Neural cell (in vitro differentiated cells): ENCODE data around the gene DIAPH1. TPM values are rescaled to one million over a fixed set of nuclear protein-coding genes. Genes with fewer than 3 reads are reported as not detected.

Experiments
- H2AFZ ChIP-seq: fragments of 200-600, 300-800 bp; sonication (generic), shearing (Covaris generic); 2 replicates; pipeline ENCODE4 v1.6.0; 2014; ENCODE audit warnings: low read depth, mild to moderate bottlenecking, antibody characterized with exemption, low read length, moderate library complexity
- H3F3A ChIP-seq: fragments of 200-600 bp; shearing (Covaris generic); 2 replicates; pipeline ENCODE4 v1.6.1; 2016; ENCODE audit warnings: mild to moderate bottlenecking, moderate library complexity, mixed read lengths, antibody characterized with exemption, low read length; ENCODE audit not compliant: insufficient read depth, poor library complexity, severe bottlenecking
- H3K27ac ChIP-seq: fragments of 200-600, 300-800 bp; sonication (generic), shearing (Covaris generic); 2 replicates; pipeline ENCODE4 v1.5.1; 2014; ENCODE audit warnings: mild to moderate bottlenecking, low read length, moderate library complexity
- H3K27me3 ChIP-seq: fragments of 300-800, 200-600 bp; sonication (generic), shearing (Covaris generic); 2 replicates; pipeline ENCODE4 v1.6.0; 2014; ENCODE audit warnings: mild to moderate bottlenecking, low read depth, low read length, moderate library complexity; ENCODE audit not compliant: insufficient read depth
- H3K36me3 ChIP-seq: fragments of 300-800, 200-600 bp; sonication (generic), shearing (Covaris generic); 2 replicates; pipeline ENCODE4 v1.5.1; 2014; ENCODE audit warnings: mild to moderate bottlenecking, antibody characterized with exemption, low read length, moderate library complexity; ENCODE audit not compliant: insufficient read depth
- H3K4me2 ChIP-seq: fragments of 300-800, 200-600 bp; sonication (generic), shearing (Covaris generic); 2 replicates; pipeline ENCODE4 v1.6.0; 2014; ENCODE audit warnings: mild to moderate bottlenecking, low read length
- H3K4me3 ChIP-seq: fragments of 300-800, 200-600 bp; sonication (generic), shearing (Covaris generic); 2 replicates; pipeline ENCODE4 v1.5.1; 2014; ENCODE audit warnings: mild to moderate bottlenecking, low read length, moderate library complexity
- H3K79me2 ChIP-seq: fragments of 200-600 bp; shearing (Covaris generic); replicated peaks from 2 replicates; pipeline ENCODE4 v1.6.0; 2014; ENCODE audit warnings: mild to moderate bottlenecking, low read length, moderate library complexity; ENCODE audit not compliant: insufficient read depth
- H3K9ac ChIP-seq: fragments of 300-800, 200-600 bp; sonication (generic), shearing (Covaris generic); 2 replicates; pipeline ENCODE4 v1.6.1; 2016; ENCODE audit warnings: mild to moderate bottlenecking, low read length, mixed read lengths
- H3K9me2 ChIP-seq: fragments of 200-600 bp; shearing (Covaris generic); 2 replicates; pipeline ENCODE4 v1.6.1; 2016; ENCODE audit warnings: mild to moderate bottlenecking, low read length, mixed read lengths; ENCODE audit not compliant: insufficient read depth
- H3K9me3 ChIP-seq: fragments of 200-600, 300-800 bp; sonication (generic), shearing (Covaris generic); 2 replicates; pipeline ENCODE4 v1.6.1; 2016; ENCODE audit warnings: mild to moderate bottlenecking, mixed run types, low read length, moderate library complexity, mixed read lengths
- H4K20me1 ChIP-seq: fragments of 200-600 bp; shearing (Covaris generic); 2 replicates; pipeline ENCODE4 v1.6.1; 2016; ENCODE audit warnings: mild to moderate bottlenecking, mixed run types; ENCODE audit not compliant: insufficient read depth
- CTCF ChIP-seq: fragments of 450-650 bp; IDR thresholded peaks from 2 replicates; pipeline ENCODE4 v1.5.1; 2014; ENCODE audit warnings: antibody characterized with exemption, mild to moderate bottlenecking, moderate library complexity; ENCODE audit not compliant: poor library complexity, severe bottlenecking
- EP300 ChIP-seq: fragments of 450-650 bp; conservative IDR thresholded peaks from 2 replicates; pipeline ENCODE4 v1.6.1; 2014; ENCODE audit warnings: antibody characterized with exemption, mild to moderate bottlenecking, moderate library complexity; ENCODE audit not compliant: poor library complexity, severe bottlenecking
- EZH2 ChIP-seq: fragments of 200-600, 300-800 bp; shearing (Covaris generic), sonication (generic); IDR thresholded peaks from 2 replicates; pipeline ENCODE4 v1.6.1; 2014; ENCODE audit warnings: antibody characterized with exemption, low read length, borderline replicate concordance, mild to moderate bottlenecking; ENCODE audit not compliant: insufficient read depth, poor library complexity, severe bottlenecking
- MXI1 ChIP-seq: fragments of 450-650 bp; conservative IDR thresholded peaks from 2 replicates; pipeline ENCODE4 v1.6.1; 2014; ENCODE audit warnings: antibody characterized with exemption, mild to moderate bottlenecking; ENCODE audit not compliant: poor library complexity, severe bottlenecking
- POLR2AphosphoS5 ChIP-seq: IDR thresholded peaks from 2 replicates; pipeline ENCODE4 v1.6.1; 2012
- RAD21 ChIP-seq: fragments of 450-650 bp; conservative IDR thresholded peaks from 2 replicates; pipeline ENCODE4 v1.6.1; 2014; ENCODE audit warnings: antibody characterized with exemption, mild to moderate bottlenecking, moderate library complexity
- SMC3 ChIP-seq: fragments of 450-650 bp; conservative IDR thresholded peaks from 2 replicates; pipeline ENCODE4 v1.6.1; 2014; ENCODE audit warnings: antibody characterized with exemption, mild to moderate bottlenecking, moderate library complexity; ENCODE audit not compliant: poor library complexity
- TAF1 ChIP-seq: IDR thresholded peaks from 2 replicates; pipeline ENCODE4 v1.6.1; 2012; ENCODE audit warnings: low read depth
- polyA plus RNA-seq: library from polyadenylated mRNA; depleted of rRNA; stranded (reverse); fragments of >200 nt; gene quantifications from 2 replicates; pipeline ENCODE4 v1.2.3, GENCODE V29; 2014
- TF ChIP-seq, protein P1 (sequence below): IDR thresholded peaks from 2 replicates; pipeline ENCODE4 v1.6.1; 2012; ENCODE audit warnings: borderline replicate concordance

DIAPH1 gene
- polyA plus RNA-seq, 1 donor from 2014 or later = 21.9 TPM

DNA sequence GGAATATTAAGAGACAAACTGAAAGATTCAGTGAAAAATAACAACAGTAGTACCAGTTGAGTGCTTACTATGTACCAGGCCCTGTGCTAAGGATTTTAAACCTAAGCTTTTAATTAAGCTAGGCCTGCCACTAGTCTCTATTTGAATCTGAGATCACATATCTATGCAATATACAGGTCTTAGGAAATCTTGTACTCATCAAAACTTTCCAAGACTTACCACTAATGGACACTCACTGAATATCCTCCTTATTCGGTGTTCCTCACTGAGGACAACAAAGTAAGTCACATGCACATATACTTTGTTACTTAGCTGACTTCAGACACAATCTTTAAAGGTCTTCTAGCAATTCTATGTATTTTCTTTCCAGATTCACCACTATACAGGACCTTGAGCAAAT, 32.6 kb downstream of the DIAPH1 start:
- Histone ChIP-seq H2AFZ (no peak overlapping the region), H3K36me3 (peaks cover 11% of the 10 kb centered on the region), H3K4me2 (no peak overlapping the region), H3K9ac (no peak overlapping the region), H4K20me1 (no peaks in the 10 kb centered on the region), H3K79me2 (peaks cover 3% of the 10 kb centered on the region), H3K9me2 (no peaks in the 10 kb centered on the region), H3K4me3 (no peak overlapping the region), H3K9me3 (no peaks in the 10 kb centered on the region), H3F3A (no peaks in the 10 kb centered on the region), H3K27me3 (no peaks in the 10 kb centered on the region), H3K27ac (no peak overlapping the region)
- TF ChIP-seq SMC3 (no peak), TAF1 (no peak), EZH2 (no peak), CTCF (no peak), EP300 (no peak), RAD21 (no peak), MXI1 (no peak), POLR2AphosphoS5 (no peak)
- TF ChIP-seq, protein P1, sequence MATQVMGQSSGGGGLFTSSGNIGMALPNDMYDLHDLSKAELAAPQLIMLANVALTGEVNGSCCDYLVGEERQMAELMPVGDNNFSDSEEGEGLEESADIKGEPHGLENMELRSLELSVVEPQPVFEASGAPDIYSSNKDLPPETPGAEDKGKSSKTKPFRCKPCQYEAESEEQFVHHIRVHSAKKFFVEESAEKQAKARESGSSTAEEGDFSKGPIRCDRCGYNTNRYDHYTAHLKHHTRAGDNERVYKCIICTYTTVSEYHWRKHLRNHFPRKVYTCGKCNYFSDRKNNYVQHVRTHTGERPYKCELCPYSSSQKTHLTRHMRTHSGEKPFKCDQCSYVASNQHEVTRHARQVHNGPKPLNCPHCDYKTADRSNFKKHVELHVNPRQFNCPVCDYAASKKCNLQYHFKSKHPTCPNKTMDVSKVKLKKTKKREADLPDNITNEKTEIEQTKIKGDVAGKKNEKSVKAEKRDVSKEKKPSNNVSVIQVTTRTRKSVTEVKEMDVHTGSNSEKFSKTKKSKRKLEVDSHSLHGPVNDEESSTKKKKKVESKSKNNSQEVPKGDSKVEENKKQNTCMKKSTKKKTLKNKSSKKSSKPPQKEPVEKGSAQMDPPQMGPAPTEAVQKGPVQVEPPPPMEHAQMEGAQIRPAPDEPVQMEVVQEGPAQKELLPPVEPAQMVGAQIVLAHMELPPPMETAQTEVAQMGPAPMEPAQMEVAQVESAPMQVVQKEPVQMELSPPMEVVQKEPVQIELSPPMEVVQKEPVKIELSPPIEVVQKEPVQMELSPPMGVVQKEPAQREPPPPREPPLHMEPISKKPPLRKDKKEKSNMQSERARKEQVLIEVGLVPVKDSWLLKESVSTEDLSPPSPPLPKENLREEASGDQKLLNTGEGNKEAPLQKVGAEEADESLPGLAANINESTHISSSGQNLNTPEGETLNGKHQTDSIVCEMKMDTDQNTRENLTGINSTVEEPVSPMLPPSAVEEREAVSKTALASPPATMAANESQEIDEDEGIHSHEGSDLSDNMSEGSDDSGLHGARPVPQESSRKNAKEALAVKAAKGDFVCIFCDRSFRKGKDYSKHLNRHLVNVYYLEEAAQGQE = no peak

DNA sequence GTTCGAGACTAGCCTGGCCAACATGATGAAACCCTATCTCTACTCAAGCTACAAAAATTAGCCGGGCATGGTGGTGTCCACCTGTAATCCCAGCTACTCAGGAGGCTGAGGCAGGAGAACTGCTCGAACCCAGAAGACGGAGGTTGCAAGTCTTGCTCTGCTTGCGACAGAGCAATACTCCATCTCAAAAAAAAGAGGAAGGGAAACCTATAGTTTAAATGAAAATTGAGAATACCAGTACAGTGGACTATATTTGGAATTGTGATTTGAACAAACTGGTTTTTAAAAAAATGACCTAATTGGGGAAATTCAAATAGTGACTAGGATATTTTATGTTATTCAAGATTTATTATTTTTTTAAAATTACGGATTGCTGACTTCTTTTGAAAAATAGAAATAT, 33.2 kb downstream of the DIAPH1 start:
- H3K36me3 ChIP-seq = peaks cover 13% of the 10 kb centered on the region
- no peaks in the 10 kb centered on the region for H3K9me2 ChIP-seq

More for the DNA sequence above, 33.2 kb downstream of the DIAPH1 start:
- H3K4me3 ChIP-seq = no peak overlapping the region
- H2AFZ ChIP-seq = no peak overlapping the region
- H3F3A ChIP-seq = no peaks in the 10 kb centered on the region
- TF ChIP-seq TAF1 = no peak
- TF ChIP-seq CTCF = no peak
- TF ChIP-seq SMC3 = no peak
- TF ChIP-seq RAD21 = no peak
- TF ChIP-seq EZH2 = no peak
- TF ChIP-seq POLR2AphosphoS5 = no peak
- no peaks in the 10 kb centered on the region for H3K27me3 ChIP-seq
- H3K4me2 ChIP-seq = no peak overlapping the region
- H3K9me3 ChIP-seq = no peaks in the 10 kb centered on the region
- H3K9ac ChIP-seq = no peak overlapping the region
- H3K79me2 ChIP-seq = peaks cover 3% of the 10 kb centered on the region
- no peak overlapping the region for H3K27ac ChIP-seq
- no peaks in the 10 kb centered on the region for H4K20me1 ChIP-seq
